Measurements from ENCODE around the gene TSSK3. TPM values are rescaled to one million over a fixed set of nuclear protein-coding genes. Genes with fewer than 3 reads are reported as not detected.

TSSK3 gene
- total and polyA plus RNA-seq, 4 donors, result 0.14 to 0.50 TPM; not detected in 2

- no peak for TF ChIP-seq ZBTB33 (IDR thresholded peaks at IDR 0.05)
These were observed 29.9 kb upstream of the TSSK3 start (continued) for GRCh38 chr1:32332290-32333079.

GRCh38 chr1:32333251-32333963, 28.9 kb upstream of the TSSK3 start:
- Histone ChIP-seq H3K36me3 (ENCODE audit: control insufficient read depth in 4 of 4, insufficient read depth in 3 of 4, low read depth in 1 of 4, low read length in 3 of 4) (peaks cover 1 to 47% (median 27%) of the 10 kb centered on the region in 4 donors), H3K9ac (ENCODE audit: low read depth in 1 of 2, low read length in 2 of 2) (no peak overlapping the region), H3K4me3 (ENCODE audit: low read depth in 1 of 3, low read length in 3 of 3) (no peak overlapping the region), H3K27ac (ENCODE audit: low read depth in 1 of 2, low read length in 2 of 2) (no peak overlapping the region), H3K9me3 (ENCODE audit: control insufficient read depth in 4 of 4, low read length in 3 of 4) (no peaks in the 10 kb centered on the region), H3K27me3 (ENCODE audit: control insufficient read depth in 4 of 4, insufficient read depth in 4 of 4, low read length in 3 of 4) (no peaks in the 10 kb centered on the region), H3K4me1 (ENCODE audit: control insufficient read depth in 4 of 4, insufficient read depth in 4 of 4, low read length in 3 of 4) (peaks cover 2 to 19% (median 8%) of the 10 kb centered on the region in 4 donors)
- WGBS, result 78% methylated on average over 3 of the region's 3 CpGs
- no peak for DNase-seq (ENCODE audit: low spot score)
- TF ChIP-seq HNF4G (IDR thresholded peaks at IDR 0.05) (no peak), GABPA (IDR thresholded peaks at IDR 0.05 in 1 of 2, conservative IDR thresholded peaks at IDR 0.05 in 1 of 2) (no peak), EGR1 (IDR thresholded peaks at IDR 0.05; ENCODE audit: low read depth in 2 of 2) (no peak), NR2F2 (IDR thresholded peaks at IDR 0.05) (no peak), TAF1 (conservative IDR thresholded peaks at IDR 0.05) (no peak), MAX (IDR thresholded peaks at IDR 0.05) (no peak), JUND (IDR thresholded peaks at IDR 0.05) (no peak), CTCF (IDR thresholded peaks at IDR 0.05; ENCODE audit: low read depth, low read length, missing input control) (no peak), REST (IDR thresholded peaks at IDR 0.05) (no peak), FOXA1 (IDR thresholded peaks at IDR 0.05) (no peak), RAD21 (IDR thresholded peaks at IDR 0.05) (no peak), SP1 (IDR thresholded peaks at IDR 0.05) (no peak), ZBTB33 (IDR thresholded peaks at IDR 0.05) (no peak), ATF3 (IDR thresholded peaks at IDR 0.05) (no peak), HNF4A (conservative IDR thresholded peaks at IDR 0.05) (no peak)
